Omental fat pad (tissue), 4 donors: ENCODE results near the gene KRTAP4-1. TPM values are rescaled to one million over a fixed set of nuclear protein-coding genes. Genes with fewer than 3 reads are reported as not detected.
"Not testable (repeated sequence)": the region's sequence is repeated elsewhere in the genome, so short reads cannot be mapped to it uniquely, and the experiment has no call there.

Experiments
- ATAC-seq: fragments of 150-250 bp; one replicate; pipeline ENCODE4 v1.9.1; 2016; ENCODE audit warnings: mild to moderate bottlenecking, moderate library complexity; ENCODE audit not compliant: low FRiP score
- DNase-seq: peaks from one replicate; pipeline ENCODE4 v3.0.0-alpha.2; 2019; ENCODE audit warnings: low spot score
- CTCF ChIP-seq, 3 donors: fragments of 450-650 bp; IDR thresholded peaks; one replicate each; pipeline ENCODE4 v1.5.1; 2016 to 2017; ENCODE audit warnings: antibody characterized with exemption in 3 of 3, mild to moderate bottlenecking in 3 of 3, moderate library complexity in 2 of 3
- total RNA-seq, 4 donors: library from RNA; depleted of rRNA; stranded (reverse); fragments of >200 nt; gene quantifications; one replicate each; pipeline ENCODE4 v1.1.0, GENCODE V29; 2016

The KRTAP4-1 gene
- not detected for total RNA-seq

GRCh38 chr17:41184480-41184961 lies at the start of gene KRTAP4-1:
Gene KRTAP4-1, minus strand, starts transcription at chr17:41184911. Its CDS starts 57 bp downstream, at chr17:41184854.
- TF ChIP-seq CTCF (IDR thresholded peaks at IDR 0.05) = no peak

GRCh38 chr17:41232399-41233105 lies 47.8 kb upstream of the KRTAP4-1 start, which contains the start of gene KRTAP9-3:
Gene KRTAP9-3, plus strand, starts transcription at chr17:41232449. Its CDS starts 53 bp downstream, at chr17:41232502.
- not testable (repeated sequence) for DNase-seq, ATAC-seq

More at GRCh38 chr17:41184480-41184961, at the start of gene KRTAP4-1:
- ATAC-seq = no peak
- DNase-seq = no peak

- DNase-seq = no peak
- ATAC-seq = no peak
- TF ChIP-seq CTCF (IDR thresholded peaks at IDR 0.05) = no peak
Observed at GRCh38 chr17:41231731-41232130, 47.0 kb upstream of the KRTAP4-1 start.

- ATAC-seq = no peak
- TF ChIP-seq CTCF (IDR thresholded peaks at IDR 0.05) = no peak
- DNase-seq = no peak
Observed at GRCh38 chr17:41230094-41230493, 45.4 kb upstream of the KRTAP4-1 start.

- not testable (repeated sequence) for ATAC-seq, DNase-seq
Observed at GRCh38 chr17:41226598-41227095, 41.9 kb upstream of the KRTAP4-1 start, which contains the start of gene KRTAP9-2. Gene KRTAP9-2, plus strand, starts transcription at chr17:41226648. Its CDS starts 7 bp downstream, at chr17:41226655.

GRCh38 chr17:41226051-41226450 lies 41.3 kb upstream of the KRTAP4-1 start:
- TF ChIP-seq CTCF (IDR thresholded peaks at IDR 0.05) = no peak
- no peak for DNase-seq
- no peak for ATAC-seq

- DNase-seq (no peak), ATAC-seq (no peak)
- no peak for TF ChIP-seq CTCF (IDR thresholded peaks at IDR 0.05)
Observed at GRCh38 chr17:41223821-41224220, 39.1 kb upstream of the KRTAP4-1 start.

- ATAC-seq (no peak), DNase-seq (no peak)
- TF ChIP-seq CTCF (IDR thresholded peaks at IDR 0.05) = no peak
Observed at GRCh38 chr17:41215681-41216080, 31.0 kb upstream of the KRTAP4-1 start.
